ENCODE results near the gene CRAMP1. TPM values are rescaled to one million over a fixed set of nuclear protein-coding genes. Genes with fewer than 3 reads are reported as not detected.
A peak's percentile ranks its signal among the peaks of the same experiment; 100 is the strongest.

Gene CRAMP1
- total RNA-seq, 4 donors from 2014 or later: 2.6 to 25.5 (median 8.6) TPM

DNA sequence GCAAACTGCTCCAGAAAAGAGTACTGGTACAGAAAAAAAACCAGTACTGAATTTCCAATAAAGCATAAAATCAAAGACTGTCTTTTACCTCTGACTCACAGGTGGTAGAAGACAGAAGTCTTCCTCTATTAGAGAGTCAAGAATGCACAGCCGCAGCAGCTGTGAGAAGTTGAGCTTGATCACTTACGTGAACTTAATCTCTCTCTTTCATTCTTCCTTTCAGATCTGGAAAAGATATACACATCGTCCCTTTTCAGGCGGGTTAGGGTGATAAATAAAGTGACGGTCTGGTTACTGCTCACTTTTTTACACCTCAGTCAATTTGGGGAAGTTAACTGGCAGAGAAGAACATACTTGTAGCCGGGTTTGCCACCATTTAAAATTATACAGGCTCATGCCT lies 4.2 kb upstream of the CRAMP1 start:
- Histone ChIP-seq H3K4me3 (no peak overlapping the region), H3K27me3 (no peaks in the 10 kb centered on the region), H3K4me1 (peaks cover 0 to 8% of the 10 kb centered on the region in 2 donors), H3K9me3 (no peaks in the 10 kb centered on the region), H3K27ac (no peak overlapping the region), H3K36me3 (no peaks in the 10 kb centered on the region)
- no peak for DNase-seq
- intact Hi-C loops (cut with DNase I; ENCODE audit: low total_unique reads): no loop called here
- no peak for TF ChIP-seq POLR2A (IDR thresholded peaks at IDR 0.05)
- TF ChIP-seq, protein P1, sequence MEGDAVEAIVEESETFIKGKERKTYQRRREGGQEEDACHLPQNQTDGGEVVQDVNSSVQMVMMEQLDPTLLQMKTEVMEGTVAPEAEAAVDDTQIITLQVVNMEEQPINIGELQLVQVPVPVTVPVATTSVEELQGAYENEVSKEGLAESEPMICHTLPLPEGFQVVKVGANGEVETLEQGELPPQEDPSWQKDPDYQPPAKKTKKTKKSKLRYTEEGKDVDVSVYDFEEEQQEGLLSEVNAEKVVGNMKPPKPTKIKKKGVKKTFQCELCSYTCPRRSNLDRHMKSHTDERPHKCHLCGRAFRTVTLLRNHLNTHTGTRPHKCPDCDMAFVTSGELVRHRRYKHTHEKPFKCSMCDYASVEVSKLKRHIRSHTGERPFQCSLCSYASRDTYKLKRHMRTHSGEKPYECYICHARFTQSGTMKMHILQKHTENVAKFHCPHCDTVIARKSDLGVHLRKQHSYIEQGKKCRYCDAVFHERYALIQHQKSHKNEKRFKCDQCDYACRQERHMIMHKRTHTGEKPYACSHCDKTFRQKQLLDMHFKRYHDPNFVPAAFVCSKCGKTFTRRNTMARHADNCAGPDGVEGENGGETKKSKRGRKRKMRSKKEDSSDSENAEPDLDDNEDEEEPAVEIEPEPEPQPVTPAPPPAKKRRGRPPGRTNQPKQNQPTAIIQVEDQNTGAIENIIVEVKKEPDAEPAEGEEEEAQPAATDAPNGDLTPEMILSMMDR (IDR thresholded peaks at IDR 0.05): no peak

DNA sequence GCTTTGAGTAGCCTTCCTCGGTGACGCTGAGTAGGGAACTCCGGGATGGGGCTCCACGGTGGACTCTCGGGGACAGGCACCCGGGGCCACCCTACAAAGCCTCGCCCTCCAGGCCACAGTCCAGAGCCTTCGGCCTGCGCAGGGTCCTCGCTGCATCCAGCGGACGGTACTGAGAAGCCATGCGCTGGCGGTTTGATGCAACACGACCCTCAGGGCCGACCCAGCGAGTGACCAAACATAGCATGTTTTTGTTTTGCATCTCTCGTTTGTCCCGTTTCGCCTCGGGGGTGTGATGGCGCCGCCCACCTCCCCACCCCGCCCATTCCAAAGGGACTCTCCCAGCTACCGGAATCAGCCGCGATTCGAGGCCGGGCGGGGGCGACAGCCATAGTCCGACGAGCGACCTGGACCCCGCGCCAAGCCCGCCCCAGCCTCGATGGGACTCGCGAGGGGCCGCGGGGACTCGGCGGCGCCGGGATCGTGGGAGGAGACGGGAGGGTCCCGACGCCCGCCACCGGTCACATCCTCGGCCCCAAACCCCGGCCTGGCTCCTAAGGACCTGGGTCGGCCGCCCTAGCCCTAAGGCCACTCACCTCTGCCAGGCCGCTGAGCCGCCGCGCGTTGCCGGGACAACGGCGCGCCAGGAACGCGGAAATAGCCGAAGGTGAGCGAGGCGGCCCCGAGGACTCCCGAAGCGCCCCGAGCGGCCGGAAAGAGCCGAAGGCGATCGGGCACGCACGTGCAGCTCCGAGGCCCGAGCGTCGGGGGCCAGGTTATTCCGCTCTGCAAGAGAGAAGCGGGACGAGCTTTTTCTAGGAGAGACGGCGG lies 1.9 kb upstream of the CRAMP1 start:
- TF ChIP-seq POLR2A (IDR thresholded peaks at IDR 0.05): no peak
- TF ChIP-seq, protein P1 (IDR thresholded peaks at IDR 0.05): no peak
- peak overlapping the region; percentile 74 to 81 for H3K27ac ChIP-seq
- no peaks in the 10 kb centered on the region for H3K27me3 ChIP-seq
- no peaks in the 10 kb centered on the region for H3K9me3 ChIP-seq
- peaks cover 0 to 8% of the 10 kb centered on the region in 2 donors for H3K4me1 ChIP-seq
- H3K36me3 ChIP-seq: no peaks in the 10 kb centered on the region
- intact Hi-C loops (cut with DNase I; ENCODE audit: low total_unique reads): no loop called here
- DNase-seq: peak; percentile 85 to 92
- peak overlapping the region; percentile 65 to 87 for H3K4me3 ChIP-seq

DNA sequence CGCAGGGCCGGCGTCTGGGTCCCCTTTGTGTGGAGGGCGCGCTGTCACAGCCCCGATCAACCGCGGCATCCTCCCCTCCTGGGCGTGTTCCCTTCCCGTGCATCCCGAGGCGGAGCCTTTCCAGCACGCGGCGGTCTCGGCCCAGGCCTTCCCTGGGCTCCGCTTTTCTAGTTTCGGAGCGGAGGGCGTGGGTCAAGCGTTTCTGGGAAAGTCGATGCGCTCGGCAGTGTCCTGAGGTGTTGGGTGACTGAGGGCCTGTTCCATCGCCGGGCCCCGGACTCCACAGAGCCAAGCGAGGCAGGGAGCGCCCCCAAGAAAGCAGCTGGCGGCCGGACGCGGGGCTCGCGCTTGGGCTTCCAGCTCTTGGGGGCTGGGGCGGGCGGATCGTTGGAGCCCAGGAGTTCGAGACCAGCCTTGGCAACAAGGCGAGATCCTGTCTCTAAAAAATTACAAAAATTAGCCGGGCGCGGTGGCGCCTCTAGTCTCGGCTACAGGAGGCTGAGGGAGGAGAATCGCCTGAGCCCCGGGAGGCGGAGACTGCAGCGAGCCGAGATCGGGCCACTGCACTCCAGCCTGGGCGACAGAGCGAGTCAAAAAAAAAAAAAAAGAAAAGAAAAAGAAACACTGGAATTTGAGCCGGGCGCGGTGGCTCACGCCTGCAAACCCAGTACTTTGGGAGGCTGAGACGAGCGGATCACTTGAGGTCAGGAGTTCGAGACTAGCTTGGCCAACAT lies 1.1 kb upstream of the CRAMP1 start:
- DNase-seq: no peak
- Histone ChIP-seq H3K4me3 (peak overlapping the region; percentile 65 to 87), H3K36me3 (no peaks in the 10 kb centered on the region), H3K27ac (peak overlapping the region; percentile 74 to 81), H3K4me1 (peaks cover 0 to 8% of the 10 kb centered on the region in 2 donors), H3K27me3 (no peaks in the 10 kb centered on the region), H3K9me3 (no peaks in the 10 kb centered on the region)
- intact Hi-C loops (cut with DNase I; ENCODE audit: low total_unique reads): no loop called here
- TF ChIP-seq, protein P1 (IDR thresholded peaks at IDR 0.05): no peak
- peak in 1 of 2 donors; percentile 20 for TF ChIP-seq POLR2A (IDR thresholded peaks at IDR 0.05)

DNA sequence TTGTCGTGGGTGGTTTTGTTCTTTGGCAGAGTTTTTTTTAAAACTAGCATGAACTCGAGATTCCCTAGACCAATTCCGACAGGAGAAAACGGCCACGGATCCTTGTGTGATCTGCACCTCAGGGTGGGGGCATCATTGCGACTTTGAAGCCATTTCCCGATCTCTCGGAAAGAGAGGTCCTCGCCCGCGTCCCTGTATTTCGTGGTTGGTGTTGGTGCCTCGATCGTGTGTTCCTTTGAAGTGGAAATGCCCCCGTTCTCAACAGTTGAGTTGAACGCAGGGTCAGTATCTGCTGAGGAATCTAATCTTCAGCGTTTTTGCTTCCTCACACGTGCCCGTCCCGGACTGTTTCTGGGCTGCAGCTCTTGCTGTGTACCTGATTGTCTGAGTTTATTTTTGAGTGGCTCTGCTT lies 1.1 kb downstream of the CRAMP1 start:
- Histone ChIP-seq H3K27ac (peak overlapping the region in 1 of 2 donors; percentile 63), H3K4me1 (peaks cover 0 to 8% of the 10 kb centered on the region in 2 donors), H3K4me3 (peak overlapping the region; percentile 56 to 84), H3K36me3 (no peaks in the 10 kb centered on the region), H3K9me3 (no peaks in the 10 kb centered on the region), H3K27me3 (no peaks in the 10 kb centered on the region)
- TF ChIP-seq, protein P1 (IDR thresholded peaks at IDR 0.05): no peak
- no peak for TF ChIP-seq POLR2A (IDR thresholded peaks at IDR 0.05)
- DNase-seq: no peak
- intact Hi-C loops (cut with DNase I; ENCODE audit: low total_unique reads): no loop called here
